Esophagus squamous epithelium (tissue), 5 donors: Measurements from ENCODE around the gene A1BG. TPM values are rescaled to one million over a fixed set of nuclear protein-coding genes. Genes with fewer than 3 reads are reported as not detected.
"Not testable (repeated sequence)": the region's sequence is repeated elsewhere in the genome, so short reads cannot be mapped to it uniquely, and the experiment has no call there.

Experiments used
- DNase-seq: peaks from one replicate; lab custom pipeline; 2025; lab: John Stamatoyannopoulos, UW
- H3K27ac ChIP-seq, 4 donors: fragments of 200-600 bp; sonication (generic); one replicate each; pipeline ENCODE4 v1.5.1; 2016 to 2019; ENCODE audit warnings: mild to moderate bottlenecking in 1 of 4
- H3K27me3 ChIP-seq, 4 donors: fragments of 200-600 bp; sonication (generic); 1 replicate in 3 of 4; 2 replicates in 1 of 4; pipeline versions ENCODE4 v1.5.1 to v1.6.0; 2017 to 2021; ENCODE audit warnings: antibody characterized with exemption in 1 of 4
- H3K36me3 ChIP-seq, 3 donors: fragments of 200-600 bp; sonication (generic); one replicate each; pipeline ENCODE4 v1.5.1; 2016 to 2019
- H3K4me1 ChIP-seq, 3 donors: fragments of 200-600 bp; sonication (generic); one replicate each; pipeline ENCODE4 v1.5.1; 2017 to 2019
- H3K4me3 ChIP-seq, 4 donors: fragments of 200-600 bp; sonication (generic); 1 replicate in 3 of 4; 2 replicates in 1 of 4; pipeline ENCODE4 v1.5.1; 2016 to 2019; ENCODE audit warnings: mild to moderate bottlenecking in 2 of 4, moderate library complexity in 1 of 4
- H3K9me3 ChIP-seq, 3 donors: fragments of 200-600 bp; sonication (generic); one replicate each; pipeline ENCODE4 v1.5.1; 2016 to 2019
- CTCF ChIP-seq, 6 experiments: fragments of 450-650 bp in 4 of 6; fragments of 200-600 bp in 2 of 6; sonication (generic) in 2 of 6; IDR thresholded peaks; one replicate each; pipeline ENCODE4 v1.5.1; 2016 to 2019; ENCODE audit warnings: antibody characterized with exemption in 6 of 6, mild to moderate bottlenecking in 4 of 6, moderate library complexity in 4 of 6
- POLR2A ChIP-seq, 4 donors: fragments of 450-650 bp; IDR thresholded peaks; one replicate each; pipeline ENCODE4 v1.6.1; 2017; ENCODE audit warnings: antibody characterized with exemption in 4 of 4, mild to moderate bottlenecking in 4 of 4, moderate library complexity in 3 of 4
- WGBS, 2 donors: methylation state at CpG; one replicate each; pipeline ENCODE4 v1.1.5; 2018; 5-methylcytosine and 5-hydroxymethylcytosine counted together
- intact Hi-C: fragments of 100-400 bp; cut with DNase I; formaldehyde crosslinking; loops from one replicate; pipeline ENCODE4 v1.15.0; 2022
- total RNA-seq, 4 donors: library from RNA; depleted of rRNA; stranded (reverse); fragments of >200 nt; gene quantifications; one replicate each; pipeline ENCODE4 v1.1.0, GENCODE V29; 2016
- donor health status: DM: yes; HTN: yes; CAD: no.

Gene A1BG
- total RNA-seq, 4 donors from 2014 or later: 1.1 to 25.1 (median 13.9) TPM; not detected in 1

GRCh38 chr19:58315580-58315979 is 37.7 kb downstream of the A1BG start:
- WGBS, 2 donors: 100% methylated on average over 1 of the region's 2 CpGs; no CpG with 5 or more reads in 1 of the 2 donors
- TF ChIP-seq CTCF (IDR thresholded peaks at IDR 0.05): no peak
- no peak for TF ChIP-seq POLR2A (IDR thresholded peaks at IDR 0.05)
- intact Hi-C loops: no loop called here
- Histone ChIP-seq H3K36me3 (peaks cover 0 to 57% (median 21%) of the 10 kb centered on the region in 3 donors), H3K9me3 (no peaks in the 10 kb centered on the region), H3K27ac (no peak overlapping the region), H3K4me3 (no peak overlapping the region), H3K27me3 (no peaks in the 10 kb centered on the region), H3K4me1 (peaks cover 0 to 18% (median 11%) of the 10 kb centered on the region in 3 donors)
- no peak for DNase-seq

- intact Hi-C loops: no loop called here
- Histone ChIP-seq H3K4me1 (peaks cover 0 to 17% (median 8%) of the 10 kb centered on the region in 3 donors), H3K27ac (no peak overlapping the region), H3K27me3 (no peaks in the 10 kb centered on the region), H3K4me3 (no peak overlapping the region), H3K9me3 (no peaks in the 10 kb centered on the region), H3K36me3 (peaks cover 0 to 98% (median 21%) of the 10 kb centered on the region in 3 donors)
- TF ChIP-seq POLR2A (IDR thresholded peaks at IDR 0.05) (no peak), CTCF (IDR thresholded peaks at IDR 0.05) (no peak)
- 58 to 66% methylated on average over 6 of the region's 7 CpGs for WGBS, 2 donors
- DNase-seq: no peak
Observed at GRCh38 chr19:58311345-58311865, 41.9 kb downstream of the A1BG start.

GRCh38 chr19:58310685-58311084 is 42.6 kb downstream of the A1BG start:
- DNase-seq, H3K4me3 ChIP-seq, H3K27ac ChIP-seq, intact Hi-C loops, H3K27me3 ChIP-seq, H3K9me3 ChIP-seq: not testable (repeated sequence)
- TF ChIP-seq CTCF (IDR thresholded peaks at IDR 0.05): peak in 5 of 6 experiments; percentile 19 to 51 (median 32)
- H3K4me1 ChIP-seq: peaks cover 6 to 24% (median 15%) of the 10 kb centered on the region in 3 donors
- WGBS, 2 donors: 85% methylated on average over 8 to 12 of the region's 13 CpGs
- peaks cover 0 to 93% (median 21%) of the 10 kb centered on the region in 3 donors for H3K36me3 ChIP-seq

- 77 to 84% methylated on average over 4 of the region's 4 CpGs for WGBS, 2 donors
- H3K27ac ChIP-seq: no peak overlapping the region
- no peak for TF ChIP-seq POLR2A (IDR thresholded peaks at IDR 0.05)
- no peak for TF ChIP-seq CTCF (IDR thresholded peaks at IDR 0.05)
- H3K36me3 ChIP-seq: peaks cover 0 to 64% (median 10%) of the 10 kb centered on the region in 3 donors
- no peak overlapping the region for H3K4me3 ChIP-seq
- no peak for DNase-seq
- no peaks in the 10 kb centered on the region for H3K27me3 ChIP-seq
- peaks cover 6 to 35% (median 15%) of the 10 kb centered on the region in 3 donors for H3K4me1 ChIP-seq
- intact Hi-C loops: no loop called here
- no peaks in the 10 kb centered on the region for H3K9me3 ChIP-seq
Observed at GRCh38 chr19:58307736-58308135, 45.6 kb downstream of the A1BG start.

GRCh38 chr19:58305932-58306323 is 47.4 kb downstream of the A1BG start:
- peaks cover 6 to 35% (median 15%) of the 10 kb centered on the region in 3 donors for H3K4me1 ChIP-seq
- peak overlapping the region; percentile 80 to 96 (median 92) for H3K27ac ChIP-seq
- no peaks in the 10 kb centered on the region for H3K27me3 ChIP-seq
- WGBS, 2 donors: 28 to 67% methylated on average over 7 to 9 of the region's 12 CpGs
- H3K9me3 ChIP-seq: no peaks in the 10 kb centered on the region
- intact Hi-C loops: no loop called here
- peak overlapping the region; percentile 61 to 94 (median 86) for H3K4me3 ChIP-seq
- no peak for DNase-seq
- peaks cover 0 to 55% (median 0%) of the 10 kb centered on the region in 3 donors for H3K36me3 ChIP-seq
- TF ChIP-seq CTCF (IDR thresholded peaks at IDR 0.05) (no peak), POLR2A (IDR thresholded peaks at IDR 0.05) (no peak)
